GM19438 (cell line): ENCODE results near the gene MYO5B.

ENCODE experiments used
- ATAC-seq: cut with Tn5 transposase; IDR thresholded peaks from one replicate; pipeline ENCODE4 v1.9.1; 2021; ENCODE audit warnings: low read depth; ENCODE audit not compliant: unreplicated experiment

The MYO5B gene

GRCh38 chr18:50030146-50030545 lies 164.8 kb downstream of the MYO5B start:
- no peak for ATAC-seq

- no peak for ATAC-seq
Observed at GRCh38 chr18:50027996-50028395, 167.0 kb downstream of the MYO5B start.

GRCh38 chr18:50024466-50024865 lies 170.5 kb downstream of the MYO5B start:
- ATAC-seq = no peak

- ATAC-seq = no peak
Observed at GRCh38 chr18:50022985-50023384, 172.0 kb downstream of the MYO5B start.

GRCh38 chr18:50014606-50015005 lies 180.3 kb downstream of the MYO5B start:
- ATAC-seq = no peak

- no peak for ATAC-seq
Observed at GRCh38 chr18:50013363-50014138, 181.4 kb downstream of the MYO5B start.

GRCh38 chr18:50011813-50012435 lies 183.0 kb downstream of the MYO5B start:
- ATAC-seq = no peak

GRCh38 chr18:50009773-50010335 lies 185.1 kb downstream of the MYO5B start:
- peak; percentile 66 for ATAC-seq

GRCh38 chr18:50008306-50008705 lies 186.6 kb downstream of the MYO5B start:
- ATAC-seq = no peak

- no peak for ATAC-seq
Observed at GRCh38 chr18:50006470-50007046, 188.4 kb downstream of the MYO5B start.

- no peak for ATAC-seq
Observed at GRCh38 chr18:50004013-50004412, 190.9 kb downstream of the MYO5B start.

- ATAC-seq = no peak
Observed at GRCh38 chr18:50002781-50003180, 192.2 kb downstream of the MYO5B start.

- ATAC-seq = no peak
Observed at GRCh38 chr18:50000227-50000626, 194.7 kb downstream of the MYO5B start.

- ATAC-seq = no peak
Observed at GRCh38 chr18:49999128-49999527, 195.8 kb downstream of the MYO5B start.

GRCh38 chr18:49997558-49997957 lies 197.4 kb downstream of the MYO5B start:
- no peak for ATAC-seq

GRCh38 chr18:49994410-49994809 lies 200.5 kb downstream of the MYO5B start:
- no peak for ATAC-seq

- no peak for ATAC-seq
Observed at GRCh38 chr18:49993299-49993698, 201.6 kb downstream of the MYO5B start.

GRCh38 chr18:49988733-49989132 lies 206.2 kb downstream of the MYO5B start:
- ATAC-seq = no peak

- ATAC-seq = no peak
Observed at GRCh38 chr18:49988101-49988500, 206.8 kb downstream of the MYO5B start.

GRCh38 chr18:49985236-49985635 lies 209.7 kb downstream of the MYO5B start:
- ATAC-seq = no peak

- ATAC-seq = no peak
Observed at GRCh38 chr18:49980896-49981295, 214.1 kb downstream of the MYO5B start.
